RPMI8226 (cell line): ENCODE results near the gene RPS6KL1.

Source experiments
- DNase-seq: peaks from one replicate; pipeline ENCODE4 v3.0.0-alpha.2; 2015

The RPS6KL1 gene

GRCh38 chr14:74881431-74882102 is 41.5 kb downstream of the RPS6KL1 start, which contains the start of gene DLST:
TSS of gene DLST (plus strand) at chr14:74881916. CDS start at chr14:74881954, 38 bp downstream.
- DNase-seq: peak; percentile 88

- no peak for DNase-seq
Observed at GRCh38 chr14:74879427-74880182, 43.5 kb downstream of the RPS6KL1 start.

GRCh38 chr14:74875941-74876913 is 46.8 kb downstream of the RPS6KL1 start, which contains the start of gene PROX2:
TSS of gene PROX2 (minus strand) at chr14:74876145. CDS start at chr14:74863834, 12,311 bp downstream.
- no peak for DNase-seq

- no peak for DNase-seq
Observed at GRCh38 chr14:74875204-74875603, 47.9 kb downstream of the RPS6KL1 start.

- no peak for DNase-seq
Observed at GRCh38 chr14:74871819-74872218, 51.2 kb downstream of the RPS6KL1 start.

- no peak for DNase-seq
Observed at GRCh38 chr14:74868739-74869138, 54.3 kb downstream of the RPS6KL1 start.

- DNase-seq: no peak
Observed at GRCh38 chr14:74867673-74868072, 55.4 kb downstream of the RPS6KL1 start.

GRCh38 chr14:74866708-74867389 is 56.2 kb downstream of the RPS6KL1 start:
- no peak for DNase-seq

- no peak for DNase-seq
Observed at GRCh38 chr14:74865156-74865555, 57.9 kb downstream of the RPS6KL1 start.

- DNase-seq: no peak
Observed at GRCh38 chr14:74864198-74864597, 58.9 kb downstream of the RPS6KL1 start.

- DNase-seq: no peak
Observed at GRCh38 chr14:74863274-74863673, 59.8 kb downstream of the RPS6KL1 start.

- no peak for DNase-seq
Observed at GRCh38 chr14:74861734-74862090, 61.3 kb downstream of the RPS6KL1 start.

GRCh38 chr14:74860899-74861733 is 61.9 kb downstream of the RPS6KL1 start:
- DNase-seq: peak; percentile 80

GRCh38 chr14:74859757-74860552 is 63.1 kb downstream of the RPS6KL1 start:
- DNase-seq: no peak

GRCh38 chr14:74858022-74858421 is 65.0 kb downstream of the RPS6KL1 start:
- DNase-seq: no peak

- peak; percentile 8 for DNase-seq
Observed at GRCh38 chr14:74856366-74856765, 66.7 kb downstream of the RPS6KL1 start.

GRCh38 chr14:74855945-74856344 is 67.1 kb downstream of the RPS6KL1 start:
- DNase-seq: peak; percentile 27

GRCh38 chr14:74855021-74855420 is 68.0 kb downstream of the RPS6KL1 start:
- DNase-seq: no peak
